GM12872 (cell line): Measurements from ENCODE around the gene C9orf72.

ENCODE experiments used
- TF ChIP-seq, protein P1 (sequence below): IDR thresholded peaks from 3 replicates; pipeline ENCODE4 v1.5.1; 2011; ENCODE audit warnings: low read depth, mild to moderate bottlenecking, low read length, moderate library complexity; ENCODE audit not compliant: insufficient read depth

Gene C9orf72

GRCh38 chr9:27527702-27528075, 45.6 kb downstream of the C9orf72 start:
- TF ChIP-seq, protein P1, sequence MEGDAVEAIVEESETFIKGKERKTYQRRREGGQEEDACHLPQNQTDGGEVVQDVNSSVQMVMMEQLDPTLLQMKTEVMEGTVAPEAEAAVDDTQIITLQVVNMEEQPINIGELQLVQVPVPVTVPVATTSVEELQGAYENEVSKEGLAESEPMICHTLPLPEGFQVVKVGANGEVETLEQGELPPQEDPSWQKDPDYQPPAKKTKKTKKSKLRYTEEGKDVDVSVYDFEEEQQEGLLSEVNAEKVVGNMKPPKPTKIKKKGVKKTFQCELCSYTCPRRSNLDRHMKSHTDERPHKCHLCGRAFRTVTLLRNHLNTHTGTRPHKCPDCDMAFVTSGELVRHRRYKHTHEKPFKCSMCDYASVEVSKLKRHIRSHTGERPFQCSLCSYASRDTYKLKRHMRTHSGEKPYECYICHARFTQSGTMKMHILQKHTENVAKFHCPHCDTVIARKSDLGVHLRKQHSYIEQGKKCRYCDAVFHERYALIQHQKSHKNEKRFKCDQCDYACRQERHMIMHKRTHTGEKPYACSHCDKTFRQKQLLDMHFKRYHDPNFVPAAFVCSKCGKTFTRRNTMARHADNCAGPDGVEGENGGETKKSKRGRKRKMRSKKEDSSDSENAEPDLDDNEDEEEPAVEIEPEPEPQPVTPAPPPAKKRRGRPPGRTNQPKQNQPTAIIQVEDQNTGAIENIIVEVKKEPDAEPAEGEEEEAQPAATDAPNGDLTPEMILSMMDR = no peak

DNA sequence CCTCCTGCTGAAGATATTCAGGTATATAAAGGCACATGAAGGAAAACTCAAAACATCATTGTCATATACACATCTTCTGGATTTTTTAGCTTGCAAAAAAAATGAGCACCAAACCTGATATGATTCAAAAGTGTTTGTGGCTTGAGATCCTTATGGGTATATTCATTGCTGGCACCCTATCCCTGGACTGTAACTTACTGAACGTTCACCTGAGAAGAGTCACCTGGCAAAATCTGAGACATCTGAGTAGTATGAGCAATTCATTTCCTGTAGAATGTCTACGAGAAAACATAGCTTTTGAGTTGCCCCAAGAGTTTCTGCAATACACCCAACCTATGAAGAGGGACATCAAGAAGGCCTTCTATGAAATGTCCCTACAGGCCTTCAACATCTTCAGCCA, 49.0 kb downstream of the C9orf72 start, which contains the start of gene IFNK:
IFNK (plus strand) TSS at position 55 of the 400 bp plus-strand sequence; CDS start at position 102, 47 bp downstream.
- TF ChIP-seq, protein P1 = no peak

DNA sequence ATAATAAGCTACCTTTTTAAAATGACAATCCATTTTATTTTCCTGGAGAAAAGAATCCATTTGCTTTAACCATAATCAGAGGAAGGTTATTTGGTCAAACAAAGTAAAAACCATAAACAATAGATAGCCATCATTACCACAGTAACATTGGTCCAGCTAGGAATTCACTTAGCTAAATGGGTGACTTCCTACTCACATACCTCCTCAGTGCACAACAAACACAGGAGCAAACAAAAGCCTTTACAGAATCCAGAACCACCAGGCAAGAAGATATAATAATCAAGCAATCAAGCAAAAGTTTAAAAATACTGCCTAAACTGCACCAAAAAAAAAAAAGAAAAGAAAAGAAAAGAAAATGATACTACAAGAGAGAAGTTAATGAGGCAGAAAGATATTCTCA, 50.1 kb downstream of the C9orf72 start:
- TF ChIP-seq, protein P1 = no peak

DNA sequence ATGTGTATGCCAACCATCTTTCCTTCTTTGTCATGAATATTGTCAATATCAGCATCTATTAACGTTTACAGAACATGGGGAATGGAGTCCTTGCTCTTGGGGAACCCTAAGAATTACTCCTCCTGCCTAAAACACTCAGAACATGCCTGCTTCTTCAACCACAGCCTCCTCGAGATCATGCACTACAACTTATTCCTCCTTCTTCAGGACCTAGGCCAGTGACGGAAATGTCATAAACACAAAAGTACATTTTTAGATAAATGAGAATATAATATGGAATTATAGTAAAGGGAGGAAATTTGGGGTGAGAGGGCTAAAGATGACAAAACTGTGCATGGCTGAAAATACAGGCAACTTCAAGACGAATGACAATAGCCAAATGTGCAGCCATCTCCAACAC, 52.3 kb downstream of the C9orf72 start:
- TF ChIP-seq, protein P1 = no peak

DNA sequence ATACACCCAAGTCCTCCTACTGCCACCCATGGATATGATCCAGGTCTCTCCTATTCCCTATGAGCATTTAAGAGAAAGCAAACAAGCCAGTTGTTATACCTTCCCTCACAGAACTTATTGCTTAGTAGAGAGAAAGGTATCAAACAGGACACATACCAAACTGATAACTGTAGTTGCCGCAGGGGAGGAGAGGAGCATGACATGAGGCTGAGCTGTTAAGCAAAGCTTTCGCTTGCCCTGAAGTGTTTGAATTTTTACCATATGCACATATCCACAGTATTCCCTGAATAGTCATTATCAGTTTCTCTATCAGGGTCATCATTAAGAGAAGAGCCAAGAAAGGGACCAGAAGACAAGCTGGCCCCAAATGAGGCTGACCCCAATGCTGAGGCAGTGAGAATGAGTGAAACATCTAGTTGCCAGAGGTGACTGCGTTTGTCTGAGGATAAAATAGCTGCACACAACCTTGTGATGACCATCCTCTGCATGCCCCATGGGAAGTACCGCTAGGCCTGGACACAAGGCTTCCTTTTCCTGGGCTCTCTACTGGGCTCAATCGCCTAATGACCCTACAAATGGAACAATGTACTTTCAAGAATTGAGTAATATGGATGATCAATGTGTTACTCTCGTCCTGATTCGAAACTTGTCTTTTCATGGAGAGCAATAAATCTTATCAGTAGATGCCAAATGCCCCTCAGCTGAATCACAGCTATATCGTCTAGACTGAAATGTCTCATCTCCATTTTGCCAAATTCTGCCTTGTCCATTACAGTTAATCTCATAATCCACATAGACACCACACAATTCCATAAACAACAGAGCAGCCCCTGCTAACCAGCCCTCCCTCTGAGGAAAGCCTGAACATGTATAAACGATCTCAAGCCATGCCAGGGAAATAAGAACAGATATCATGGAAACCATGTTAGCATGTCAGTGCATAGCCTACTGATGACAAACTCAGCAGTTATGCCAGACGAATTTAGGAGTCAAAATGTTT, 53.5 kb downstream of the C9orf72 start:
- TF ChIP-seq, protein P1 = no peak

GRCh38 chr9:27518809-27519208, 54.5 kb downstream of the C9orf72 start:
- TF ChIP-seq, protein P1 = no peak

GRCh38 chr9:27518006-27518405, 55.3 kb downstream of the C9orf72 start:
- TF ChIP-seq, protein P1 = no peak
